ENCODE measurements around the gene IGSF23.

GRCh38 chr19:44634785-44635184 is 21.4 kb downstream of the IGSF23 start:
- TF ChIP-seq MAZ (IDR thresholded peaks at IDR 0.05; ENCODE audit: borderline replicate concordance, low read depth, low read length) = no peak
- no peak for TF ChIP-seq CEBPB (IDR thresholded peaks at IDR 0.05; ENCODE audit: low read depth, low read length)
- no peak for TF ChIP-seq MXI1 (IDR thresholded peaks at IDR 0.05; ENCODE audit: borderline replicate concordance, low read depth, low read length)
- TF ChIP-seq RAD21 (IDR thresholded peaks at IDR 0.05; ENCODE audit: low read length) = no peak
- no peak for TF ChIP-seq NFE2L2 (IDR thresholded peaks at IDR 0.05; ENCODE audit: low read depth, low read length)
- TF ChIP-seq CTCF (conservative IDR thresholded peaks at IDR 0.05; ENCODE audit: low read depth, low read length) = no peak
- no peak for TF ChIP-seq POLR2A (IDR thresholded peaks at IDR 0.05; ENCODE audit: low read depth, low read length)
- TF ChIP-seq, protein P1, sequence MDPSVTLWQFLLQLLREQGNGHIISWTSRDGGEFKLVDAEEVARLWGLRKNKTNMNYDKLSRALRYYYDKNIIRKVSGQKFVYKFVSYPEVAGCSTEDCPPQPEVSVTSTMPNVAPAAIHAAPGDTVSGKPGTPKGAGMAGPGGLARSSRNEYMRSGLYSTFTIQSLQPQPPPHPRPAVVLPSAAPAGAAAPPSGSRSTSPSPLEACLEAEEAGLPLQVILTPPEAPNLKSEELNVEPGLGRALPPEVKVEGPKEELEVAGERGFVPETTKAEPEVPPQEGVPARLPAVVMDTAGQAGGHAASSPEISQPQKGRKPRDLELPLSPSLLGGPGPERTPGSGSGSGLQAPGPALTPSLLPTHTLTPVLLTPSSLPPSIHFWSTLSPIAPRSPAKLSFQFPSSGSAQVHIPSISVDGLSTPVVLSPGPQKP (IDR thresholded peaks at IDR 0.05; ENCODE audit: borderline replicate concordance, low read depth, low read length) = no peak
- no peak for TF ChIP-seq CHD1 (IDR thresholded peaks at IDR 0.05; ENCODE audit: low read depth, low read length)
- TF ChIP-seq SMC3 (IDR thresholded peaks at IDR 0.05; ENCODE audit: low read depth, low read length) = no peak
- TF ChIP-seq RFX5 (IDR thresholded peaks at IDR 0.05; ENCODE audit: low read depth, low read length) = no peak
- TF ChIP-seq, protein P2, sequence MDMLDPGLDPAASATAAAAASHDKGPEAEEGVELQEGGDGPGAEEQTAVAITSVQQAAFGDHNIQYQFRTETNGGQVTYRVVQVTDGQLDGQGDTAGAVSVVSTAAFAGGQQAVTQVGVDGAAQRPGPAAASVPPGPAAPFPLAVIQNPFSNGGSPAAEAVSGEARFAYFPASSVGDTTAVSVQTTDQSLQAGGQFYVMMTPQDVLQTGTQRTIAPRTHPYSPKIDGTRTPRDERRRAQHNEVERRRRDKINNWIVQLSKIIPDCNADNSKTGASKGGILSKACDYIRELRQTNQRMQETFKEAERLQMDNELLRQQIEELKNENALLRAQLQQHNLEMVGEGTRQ (IDR thresholded peaks at IDR 0.05; ENCODE audit: low read depth, low read length) = no peak

Data from IMR-90 (cell line).